ENCODE results near the gene ASCC3. TPM values are rescaled to one million over a fixed set of nuclear protein-coding genes. Genes with fewer than 3 reads are reported as not detected.

ASCC3 gene
- total RNA-seq, 1 donor from 2014 or later: 12.7 TPM

DNA sequence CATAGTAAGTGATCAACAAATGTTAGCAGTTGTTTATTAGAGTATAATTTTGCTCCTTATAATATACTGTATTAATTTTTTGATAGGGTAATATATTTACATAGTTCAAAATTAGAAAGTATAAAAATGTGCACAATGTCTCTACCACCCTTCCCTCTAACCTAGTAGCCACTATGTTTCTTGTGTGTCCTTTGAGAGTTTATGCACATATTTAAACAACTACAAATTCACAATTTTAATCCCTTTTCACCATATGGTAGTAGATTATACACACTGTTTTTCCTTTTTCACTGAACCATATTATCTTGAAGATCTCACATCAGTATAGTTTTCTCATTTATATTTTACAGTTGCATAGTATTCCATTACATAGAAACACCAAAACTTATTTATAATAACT is 194.9 kb downstream of the ASCC3 start:
- Histone ChIP-seq H3K27ac (no peak overlapping the region), H3K4me1 (no peaks in the 10 kb centered on the region), H3K9me3 (no peaks in the 10 kb centered on the region), H3K27me3 (no peaks in the 10 kb centered on the region), H3K4me3 (no peak overlapping the region), H3K36me3 (no peaks in the 10 kb centered on the region)
- TF ChIP-seq, protein P1, sequence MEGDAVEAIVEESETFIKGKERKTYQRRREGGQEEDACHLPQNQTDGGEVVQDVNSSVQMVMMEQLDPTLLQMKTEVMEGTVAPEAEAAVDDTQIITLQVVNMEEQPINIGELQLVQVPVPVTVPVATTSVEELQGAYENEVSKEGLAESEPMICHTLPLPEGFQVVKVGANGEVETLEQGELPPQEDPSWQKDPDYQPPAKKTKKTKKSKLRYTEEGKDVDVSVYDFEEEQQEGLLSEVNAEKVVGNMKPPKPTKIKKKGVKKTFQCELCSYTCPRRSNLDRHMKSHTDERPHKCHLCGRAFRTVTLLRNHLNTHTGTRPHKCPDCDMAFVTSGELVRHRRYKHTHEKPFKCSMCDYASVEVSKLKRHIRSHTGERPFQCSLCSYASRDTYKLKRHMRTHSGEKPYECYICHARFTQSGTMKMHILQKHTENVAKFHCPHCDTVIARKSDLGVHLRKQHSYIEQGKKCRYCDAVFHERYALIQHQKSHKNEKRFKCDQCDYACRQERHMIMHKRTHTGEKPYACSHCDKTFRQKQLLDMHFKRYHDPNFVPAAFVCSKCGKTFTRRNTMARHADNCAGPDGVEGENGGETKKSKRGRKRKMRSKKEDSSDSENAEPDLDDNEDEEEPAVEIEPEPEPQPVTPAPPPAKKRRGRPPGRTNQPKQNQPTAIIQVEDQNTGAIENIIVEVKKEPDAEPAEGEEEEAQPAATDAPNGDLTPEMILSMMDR (IDR thresholded peaks at IDR 0.05): no peak
- intact Hi-C loops (cut with DNase I): no loop called here
- DNase-seq (ENCODE audit: low spot score in 2 of 2): no peak

DNA sequence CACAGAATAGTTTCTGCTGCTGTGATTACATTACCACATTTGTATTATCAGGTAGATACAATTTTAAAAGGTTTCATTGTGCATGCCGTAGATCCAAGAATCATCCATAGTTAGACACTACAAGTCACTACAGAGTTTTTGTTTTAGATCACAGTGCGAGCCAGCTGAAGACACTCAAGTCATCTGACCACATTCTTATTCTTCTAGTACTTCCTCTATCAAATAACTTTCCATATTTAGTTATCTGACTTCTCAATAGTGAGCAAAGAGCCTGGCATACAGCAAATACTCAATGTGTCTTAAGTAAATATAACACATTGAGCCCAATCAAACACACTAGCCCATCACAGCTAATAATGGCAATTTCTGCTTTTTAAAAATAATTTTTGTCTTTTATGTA is 195.4 kb downstream of the ASCC3 start:
- TF ChIP-seq, protein P1 (IDR thresholded peaks at IDR 0.05): no peak
- no peak overlapping the region for H3K4me3 ChIP-seq
- H3K27me3 ChIP-seq: no peaks in the 10 kb centered on the region
- no peak for DNase-seq (ENCODE audit: low spot score in 2 of 2)
- no peak overlapping the region for H3K27ac ChIP-seq
- no peaks in the 10 kb centered on the region for H3K4me1 ChIP-seq
- H3K9me3 ChIP-seq: no peaks in the 10 kb centered on the region
- intact Hi-C loops (cut with DNase I): no loop called here
- H3K36me3 ChIP-seq: no peaks in the 10 kb centered on the region

DNA sequence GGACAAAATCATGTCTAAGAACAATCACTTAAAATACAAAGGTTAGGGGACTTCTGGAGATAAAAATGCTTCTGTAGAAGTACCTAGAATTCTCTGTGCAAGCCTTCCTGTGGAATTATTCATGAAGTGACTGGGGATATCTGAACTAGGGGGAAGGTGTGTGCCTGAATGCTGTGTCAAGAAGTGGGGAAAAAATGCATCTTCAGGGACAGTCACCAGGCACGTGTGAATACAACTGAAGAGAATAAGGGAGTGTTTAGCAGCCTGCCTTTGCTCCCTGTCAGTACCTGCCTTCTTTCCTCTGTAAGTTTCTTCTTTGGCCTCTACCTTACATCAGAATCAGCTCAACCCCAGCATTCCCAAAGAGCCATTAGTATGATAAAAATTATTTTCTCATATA is 201.0 kb downstream of the ASCC3 start:
- no peak for DNase-seq (ENCODE audit: low spot score in 2 of 2)
- H3K27me3 ChIP-seq: no peaks in the 10 kb centered on the region
- no peak overlapping the region for H3K4me3 ChIP-seq
- H3K27ac ChIP-seq: no peak overlapping the region
- no peaks in the 10 kb centered on the region for H3K4me1 ChIP-seq
- H3K36me3 ChIP-seq: no peaks in the 10 kb centered on the region
- no peaks in the 10 kb centered on the region for H3K9me3 ChIP-seq
- intact Hi-C loops (cut with DNase I): no loop called here
- TF ChIP-seq, protein P1 (IDR thresholded peaks at IDR 0.05): no peak

DNA sequence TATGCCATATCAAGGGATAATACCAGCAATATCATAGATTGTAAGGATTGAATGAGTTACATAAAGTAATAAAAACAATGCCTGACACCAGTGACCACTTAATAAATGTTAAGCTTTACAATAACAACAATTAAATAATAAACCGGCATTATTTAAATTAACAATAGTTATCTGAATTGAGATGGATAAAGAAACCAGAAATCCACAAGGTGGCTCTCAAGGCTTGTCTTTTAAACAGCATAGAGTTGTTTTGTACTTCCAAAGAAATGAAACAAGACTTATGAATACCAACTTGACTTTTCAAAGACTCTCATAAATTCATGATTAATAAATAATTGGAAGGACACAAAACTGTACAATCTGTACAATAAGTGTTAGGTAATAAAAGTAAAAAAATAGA is 203.1 kb downstream of the ASCC3 start:
- Histone ChIP-seq H3K4me3 (no peak overlapping the region), H3K4me1 (no peaks in the 10 kb centered on the region), H3K27me3 (no peaks in the 10 kb centered on the region), H3K36me3 (no peaks in the 10 kb centered on the region), H3K9me3 (no peaks in the 10 kb centered on the region), H3K27ac (no peak overlapping the region)
- TF ChIP-seq, protein P1 (IDR thresholded peaks at IDR 0.05): no peak
- intact Hi-C loops (cut with DNase I): no loop called here
- no peak for DNase-seq (ENCODE audit: low spot score in 2 of 2)

DNA sequence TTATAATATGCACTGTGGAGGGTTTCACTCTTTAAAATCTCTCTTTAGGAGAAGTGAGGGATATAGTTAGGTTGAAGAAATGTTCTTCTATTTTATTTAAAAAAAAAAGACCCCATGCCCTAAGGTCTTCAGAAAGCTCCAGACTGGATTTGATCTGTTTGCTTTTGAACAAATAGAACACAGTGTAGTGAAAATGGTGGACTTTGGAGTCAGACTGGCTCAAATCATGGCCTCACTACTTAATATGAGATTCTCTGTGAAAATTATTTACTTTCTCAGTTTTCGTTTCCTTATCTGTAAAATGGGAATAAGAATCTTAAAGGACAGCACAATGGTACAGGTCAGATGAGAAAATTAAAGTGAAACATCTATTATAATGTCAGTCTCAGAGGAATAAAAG is 203.9 kb downstream of the ASCC3 start:
- H3K27me3 ChIP-seq: no peaks in the 10 kb centered on the region
- H3K27ac ChIP-seq: no peak overlapping the region
- H3K4me3 ChIP-seq: no peak overlapping the region
- no peaks in the 10 kb centered on the region for H3K9me3 ChIP-seq
- TF ChIP-seq, protein P1 (IDR thresholded peaks at IDR 0.05): no peak
- DNase-seq (ENCODE audit: low spot score in 2 of 2): no peak
- H3K4me1 ChIP-seq: no peaks in the 10 kb centered on the region
- no peaks in the 10 kb centered on the region for H3K36me3 ChIP-seq
- intact Hi-C loops (cut with DNase I): no loop called here

DNA sequence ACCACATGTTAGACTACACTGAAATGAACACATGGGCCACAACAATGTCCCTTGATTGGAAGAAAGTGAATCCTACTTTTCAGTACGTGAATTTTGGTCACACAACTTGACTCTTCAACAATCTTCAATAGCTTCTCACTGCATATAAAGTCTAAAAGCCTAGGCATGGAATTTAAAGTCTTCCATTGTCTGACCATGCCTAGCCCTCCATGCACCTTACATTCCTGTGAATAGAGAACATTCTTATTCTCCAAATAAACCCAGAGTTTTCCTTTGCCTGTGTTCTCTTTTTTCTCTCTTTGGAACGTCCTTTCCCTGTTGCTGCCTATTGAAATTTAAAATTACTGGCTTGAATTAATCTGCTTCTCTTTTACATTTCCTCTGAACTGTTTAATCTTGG is 207.5 kb downstream of the ASCC3 start:
- intact Hi-C loops (cut with DNase I): no loop called here
- TF ChIP-seq, protein P1 (IDR thresholded peaks at IDR 0.05): no peak
- no peaks in the 10 kb centered on the region for H3K4me1 ChIP-seq
- no peak overlapping the region for H3K27ac ChIP-seq
- no peaks in the 10 kb centered on the region for H3K36me3 ChIP-seq
- H3K9me3 ChIP-seq: no peaks in the 10 kb centered on the region
- DNase-seq (ENCODE audit: low spot score in 2 of 2): no peak
- no peak overlapping the region for H3K4me3 ChIP-seq
- H3K27me3 ChIP-seq: no peaks in the 10 kb centered on the region

All from ascending aorta (tissue), 2 donors.